GM23338 (cell line): Measurements from ENCODE around the gene SLC2A1. TPM values are rescaled to one million over a fixed set of nuclear protein-coding genes. Genes with fewer than 3 reads are reported as not detected.
A peak's percentile ranks its signal among the peaks of the same experiment; 100 is the strongest.

Source experiments
- ATAC-seq: fragments of 200-7000 bp; cut with Tn5 transposase; 3 replicates; pipeline ENCODE4 v1.9.1; 2020
- DNase-seq: peaks from one replicate; pipeline ENCODE4 v3.0.0-alpha.2; 2015; ENCODE audit warnings: low spot score
- H2AFZ ChIP-seq: fragments of 200-600 bp; sonication (generic); 2 replicates; pipeline ENCODE4 v1.8.0; 2016; ENCODE audit warnings: antibody characterized with exemption, mild to moderate bottlenecking, moderate library complexity
- H3F3A ChIP-seq: fragments of 200-600 bp; sonication (generic); replicated peaks from 2 replicates; pipeline ENCODE4 v1.8.0; 2017; ENCODE audit warnings: antibody characterized with exemption, mixed run types, low read depth
- H3K27ac ChIP-seq: fragments of 200-600 bp; sonication (generic); 2 replicates; pipeline ENCODE4 v1.6.1; 2016; ENCODE audit warnings: low read depth
- H3K27me3 ChIP-seq: fragments of 200-600 bp; sonication (generic); 2 replicates; pipeline ENCODE4 v1.8.0; 2016; ENCODE audit warnings: mild to moderate bottlenecking, mixed run types, moderate library complexity; ENCODE audit not compliant: insufficient read depth
- H3K36me3 ChIP-seq: fragments of 200-600 bp; sonication (generic); 2 replicates; pipeline ENCODE4 v1.8.0; 2016; ENCODE audit warnings: mild to moderate bottlenecking; ENCODE audit not compliant: insufficient read depth
- H3K4me1 ChIP-seq: fragments of 200-600 bp; sonication (generic); 2 replicates; pipeline ENCODE4 v1.8.0; 2016; ENCODE audit warnings: mild to moderate bottlenecking, moderate library complexity; ENCODE audit not compliant: insufficient read depth
- H3K4me2 ChIP-seq: fragments of 200-600 bp; sonication (generic); 2 replicates; pipeline ENCODE4 v1.7.1; 2017; ENCODE audit warnings: mixed run types
- H3K4me3 ChIP-seq: fragments of 200-600 bp; sonication (generic); 2 replicates; pipeline ENCODE4 v1.6.1; 2016; ENCODE audit warnings: mixed run types
- H3K79me2 ChIP-seq: fragments of 200-600 bp; sonication (generic); replicated peaks from 2 replicates; pipeline ENCODE4 v1.8.0; 2017; ENCODE audit warnings: mild to moderate bottlenecking; ENCODE audit not compliant: insufficient read depth
- H3K9me2 ChIP-seq: fragments of 200-600 bp; sonication (generic); 2 replicates; pipeline ENCODE4 v1.8.0; 2017; ENCODE audit not compliant: insufficient read depth
- H4K20me1 ChIP-seq: fragments of 200-600 bp; sonication (generic); replicated peaks from 2 replicates; pipeline ENCODE4 v1.8.0; 2017; ENCODE audit warnings: mild to moderate bottlenecking; ENCODE audit not compliant: insufficient read depth
- H3K27ac Mint-ChIP-seq: 2 replicates; pipeline ENCODE4 v1.8.0; 2020; ENCODE audit warnings: inconsistent platforms, mild to moderate bottlenecking, moderate library complexity, mixed read lengths
- H3K27me3 Mint-ChIP-seq: 3 replicates; pipeline ENCODE4 v1.8.0; 2022; ENCODE audit warnings: low read depth, mild to moderate bottlenecking, moderate library complexity, mixed read lengths, inconsistent platforms; ENCODE audit not compliant: insufficient read depth, poor library complexity
- H3K36me3 Mint-ChIP-seq: 3 replicates; pipeline ENCODE4 v1.8.0; 2021; ENCODE audit warnings: low read depth, mild to moderate bottlenecking, inconsistent platforms, moderate library complexity, mixed read lengths
- H3K4me1 Mint-ChIP-seq: 3 replicates; pipeline ENCODE4 v1.8.0; 2020; ENCODE audit warnings: mild to moderate bottlenecking, inconsistent platforms, mixed read lengths
- H3K4me3 Mint-ChIP-seq: 3 replicates; pipeline ENCODE4 v1.8.0; 2021; ENCODE audit warnings: moderate library complexity, mild to moderate bottlenecking, inconsistent platforms, mixed read lengths
- H3K9me3 Mint-ChIP-seq: 3 replicates; pipeline ENCODE4 v1.8.0; 2020; ENCODE audit warnings: moderate library complexity, mild to moderate bottlenecking, inconsistent platforms, mixed read lengths
- CTCF ChIP-seq, 2 experiments: fragments of 200-600 bp in 1 of 2; sonication (generic) in 1 of 2; conservative IDR thresholded peaks; 2 replicates each; pipeline versions ENCODE4 v1.5.1 to v1.6.1; 2016 to 2017; ENCODE audit warnings: antibody characterized with exemption in 2 of 2, low read depth in 2 of 2, mild to moderate bottlenecking in 2 of 2, moderate library complexity in 1 of 2
- EZH2phosphoT487 ChIP-seq: fragments of 200-600 bp; sonication (generic); IDR thresholded peaks from one replicate; pipeline ENCODE4 v1.8.1; 2018; ENCODE audit warnings: antibody characterized with exemption; ENCODE audit not compliant: unreplicated experiment
- POLR2AphosphoS5 ChIP-seq: IDR thresholded peaks from 2 replicates; pipeline ENCODE4 v1.6.1; 2016; ENCODE audit warnings: antibody characterized with exemption, low read depth
- ZNF462 ChIP-seq: fragments of 250-450 bp; sonication (Bioruptor Pico); IDR thresholded peaks from 2 replicates; pipeline ENCODE4 v1.5.0; 2020; ENCODE audit warnings: mild to moderate bottlenecking, moderate library complexity
- polyA plus RNA-seq: library from polyadenylated mRNA; unstranded; fragments of >200 nt; fragmentation: Nextera tagmentation; extraction: Ambion mirVana; gene quantifications from 2 replicates; pipeline ENCODE4 v1.2.1, GENCODE V29; 2016
- total RNA-seq: library from RNA; depleted of rRNA; stranded (reverse); fragments of >200 nt; shearing (Covaris generic); gene quantifications from 2 replicates; pipeline ENCODE4 v1.2.3, GENCODE V29; 2014

Gene SLC2A1
- total and polyA plus RNA-seq, 2 experiments from 2014 or later = 66.1 to 305 TPM

DNA sequence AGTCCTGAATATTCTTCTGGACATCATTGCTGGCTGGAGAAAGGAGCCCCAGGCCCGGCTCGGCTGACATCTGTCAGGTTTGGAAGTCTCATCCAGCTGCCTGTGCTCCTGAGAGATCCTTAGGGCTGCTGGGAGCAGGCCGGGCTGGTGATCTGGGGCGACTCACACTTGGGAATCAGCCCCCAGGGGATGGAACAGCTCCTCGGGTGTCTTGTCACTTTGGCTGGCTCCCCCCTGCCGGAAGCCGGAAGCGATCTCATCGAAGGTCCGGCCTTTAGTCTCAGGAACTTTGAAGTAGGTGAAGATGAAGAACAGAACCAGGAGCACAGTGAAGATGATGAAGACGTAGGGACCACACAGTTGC, 31.8 kb downstream of the SLC2A1 start (continued):
- TF ChIP-seq ZNF462 (no peak), EZH2phosphoT487 (no peak)

GRCh38 chr1:42926235-42926878, 32.3 kb downstream of the SLC2A1 start:
- peaks cover 26% of the 10 kb centered on the region for H3K27me3 Mint-ChIP-seq
- H3K9me3 Mint-ChIP-seq = no peaks in the 10 kb centered on the region
- no peak overlapping the region for H3K27ac Mint-ChIP-seq
- peaks cover 63% of the 10 kb centered on the region for H3K36me3 Mint-ChIP-seq
- Histone ChIP-seq H3F3A (peaks cover 56% of the 10 kb centered on the region), H4K20me1 (peaks cover 17% of the 10 kb centered on the region), H3K4me1 (peaks cover 22% of the 10 kb centered on the region), H3K27ac (0 out of 2 replicates have a peak overlapping the region, but pooled peaks have one; percentile 45), H3K79me2 (0 out of 2 replicates have a peak, but pooled peaks cover 4% of the 10 kb centered on the region), H3K36me3 (peaks cover 31% of the 10 kb centered on the region), H3K9me2 (no peaks in the 10 kb centered on the region), H3K27me3 (no peaks in the 10 kb centered on the region), H2AFZ (no peak overlapping the region), H3K4me3 (no peak overlapping the region; the same call in 1 of the 2 replicates), H3K4me2 (0 out of 2 replicates have a peak overlapping the region, but pooled peaks have one; percentile 87)
- H3K4me3 Mint-ChIP-seq = no peak overlapping the region; the same call in 2 of the 3 replicates
- H3K4me1 Mint-ChIP-seq = peaks cover 43% of the 10 kb centered on the region
- ATAC-seq (no peak), DNase-seq (no peak)
- TF ChIP-seq EZH2phosphoT487 = no peak
- no peak for TF ChIP-seq POLR2AphosphoS5
- TF ChIP-seq ZNF462 = no peak
- TF ChIP-seq CTCF (conservative IDR thresholded peaks at IDR 0.05; ENCODE audit: low read depth in 2 of 2) = no peak
